Neural cell (in vitro differentiated cells): ENCODE measurements around the gene BPGM. TPM values are rescaled to one million over a fixed set of nuclear protein-coding genes. Genes with fewer than 3 reads are reported as not detected.
"Not testable (repeated sequence)": the region's sequence is repeated elsewhere in the genome, so short reads cannot be mapped to it uniquely, and the experiment has no call there.

Experiments
- H2AFZ ChIP-seq: fragments of 200-600, 300-800 bp; sonication (generic), shearing (Covaris generic); 2 replicates; pipeline ENCODE4 v1.6.0; 2014; ENCODE audit warnings: low read depth, mild to moderate bottlenecking, antibody characterized with exemption, low read length, moderate library complexity
- H3F3A ChIP-seq: fragments of 200-600 bp; shearing (Covaris generic); 2 replicates; pipeline ENCODE4 v1.6.1; 2016; ENCODE audit warnings: mild to moderate bottlenecking, moderate library complexity, mixed read lengths, antibody characterized with exemption, low read length; ENCODE audit not compliant: insufficient read depth, poor library complexity, severe bottlenecking
- H3K27ac ChIP-seq: fragments of 200-600, 300-800 bp; sonication (generic), shearing (Covaris generic); 2 replicates; pipeline ENCODE4 v1.5.1; 2014; ENCODE audit warnings: mild to moderate bottlenecking, low read length, moderate library complexity
- H3K27me3 ChIP-seq: fragments of 300-800, 200-600 bp; sonication (generic), shearing (Covaris generic); 2 replicates; pipeline ENCODE4 v1.6.0; 2014; ENCODE audit warnings: mild to moderate bottlenecking, low read depth, low read length, moderate library complexity; ENCODE audit not compliant: insufficient read depth
- H3K36me3 ChIP-seq: fragments of 300-800, 200-600 bp; sonication (generic), shearing (Covaris generic); 2 replicates; pipeline ENCODE4 v1.5.1; 2014; ENCODE audit warnings: mild to moderate bottlenecking, antibody characterized with exemption, low read length, moderate library complexity; ENCODE audit not compliant: insufficient read depth
- H3K4me2 ChIP-seq: fragments of 300-800, 200-600 bp; sonication (generic), shearing (Covaris generic); 2 replicates; pipeline ENCODE4 v1.6.0; 2014; ENCODE audit warnings: mild to moderate bottlenecking, low read length
- H3K4me3 ChIP-seq: fragments of 300-800, 200-600 bp; sonication (generic), shearing (Covaris generic); 2 replicates; pipeline ENCODE4 v1.5.1; 2014; ENCODE audit warnings: mild to moderate bottlenecking, low read length, moderate library complexity
- H3K79me2 ChIP-seq: fragments of 200-600 bp; shearing (Covaris generic); replicated peaks from 2 replicates; pipeline ENCODE4 v1.6.0; 2014; ENCODE audit warnings: mild to moderate bottlenecking, low read length, moderate library complexity; ENCODE audit not compliant: insufficient read depth
- H3K9ac ChIP-seq: fragments of 300-800, 200-600 bp; sonication (generic), shearing (Covaris generic); 2 replicates; pipeline ENCODE4 v1.6.1; 2016; ENCODE audit warnings: mild to moderate bottlenecking, low read length, mixed read lengths
- H3K9me2 ChIP-seq: fragments of 200-600 bp; shearing (Covaris generic); 2 replicates; pipeline ENCODE4 v1.6.1; 2016; ENCODE audit warnings: mild to moderate bottlenecking, low read length, mixed read lengths; ENCODE audit not compliant: insufficient read depth
- H3K9me3 ChIP-seq: fragments of 200-600, 300-800 bp; sonication (generic), shearing (Covaris generic); 2 replicates; pipeline ENCODE4 v1.6.1; 2016; ENCODE audit warnings: mild to moderate bottlenecking, mixed run types, low read length, moderate library complexity, mixed read lengths
- H4K20me1 ChIP-seq: fragments of 200-600 bp; shearing (Covaris generic); 2 replicates; pipeline ENCODE4 v1.6.1; 2016; ENCODE audit warnings: mild to moderate bottlenecking, mixed run types; ENCODE audit not compliant: insufficient read depth
- CTCF ChIP-seq: fragments of 450-650 bp; IDR thresholded peaks from 2 replicates; pipeline ENCODE4 v1.5.1; 2014; ENCODE audit warnings: antibody characterized with exemption, mild to moderate bottlenecking, moderate library complexity; ENCODE audit not compliant: poor library complexity, severe bottlenecking
- EP300 ChIP-seq: fragments of 450-650 bp; conservative IDR thresholded peaks from 2 replicates; pipeline ENCODE4 v1.6.1; 2014; ENCODE audit warnings: antibody characterized with exemption, mild to moderate bottlenecking, moderate library complexity; ENCODE audit not compliant: poor library complexity, severe bottlenecking
- EZH2 ChIP-seq: fragments of 200-600, 300-800 bp; shearing (Covaris generic), sonication (generic); IDR thresholded peaks from 2 replicates; pipeline ENCODE4 v1.6.1; 2014; ENCODE audit warnings: antibody characterized with exemption, low read length, borderline replicate concordance, mild to moderate bottlenecking; ENCODE audit not compliant: insufficient read depth, poor library complexity, severe bottlenecking
- MXI1 ChIP-seq: fragments of 450-650 bp; conservative IDR thresholded peaks from 2 replicates; pipeline ENCODE4 v1.6.1; 2014; ENCODE audit warnings: antibody characterized with exemption, mild to moderate bottlenecking; ENCODE audit not compliant: poor library complexity, severe bottlenecking
- POLR2AphosphoS5 ChIP-seq: IDR thresholded peaks from 2 replicates; pipeline ENCODE4 v1.6.1; 2012
- RAD21 ChIP-seq: fragments of 450-650 bp; conservative IDR thresholded peaks from 2 replicates; pipeline ENCODE4 v1.6.1; 2014; ENCODE audit warnings: antibody characterized with exemption, mild to moderate bottlenecking, moderate library complexity
- REST ChIP-seq: IDR thresholded peaks from 2 replicates; pipeline ENCODE4 v1.6.1; 2012; ENCODE audit warnings: borderline replicate concordance
- SMC3 ChIP-seq: fragments of 450-650 bp; conservative IDR thresholded peaks from 2 replicates; pipeline ENCODE4 v1.6.1; 2014; ENCODE audit warnings: antibody characterized with exemption, mild to moderate bottlenecking, moderate library complexity; ENCODE audit not compliant: poor library complexity
- TAF1 ChIP-seq: IDR thresholded peaks from 2 replicates; pipeline ENCODE4 v1.6.1; 2012; ENCODE audit warnings: low read depth
- polyA plus RNA-seq: library from polyadenylated mRNA; depleted of rRNA; stranded (reverse); fragments of >200 nt; gene quantifications from 2 replicates; pipeline ENCODE4 v1.2.3, GENCODE V29; 2014

The BPGM gene
- polyA plus RNA-seq, 1 donor from 2014 or later, result 57.4 TPM

GRCh38 chr7:134639683-134640279, 6.9 kb upstream of the BPGM start (continued):
- no peak for TF ChIP-seq EP300
- no peak for TF ChIP-seq SMC3

- no peaks in the 10 kb centered on the region for H4K20me1 ChIP-seq
- no peaks in the 10 kb centered on the region for H3K9me3 ChIP-seq
Observed at GRCh38 chr7:134640842-134641715, 5.6 kb upstream of the BPGM start.

GRCh38 chr7:134641981-134642380, 4.7 kb upstream of the BPGM start:
- H3F3A ChIP-seq, H3K9me2 ChIP-seq, H4K20me1 ChIP-seq, H3K27me3 ChIP-seq, H3K9me3 ChIP-seq, H3K27ac ChIP-seq, H3K4me2 ChIP-seq, H3K36me3 ChIP-seq, H2AFZ ChIP-seq, H3K4me3 ChIP-seq, H3K9ac ChIP-seq, H3K79me2 ChIP-seq: not testable (repeated sequence)

More at GRCh38 chr7:134640842-134641715, 5.6 kb upstream of the BPGM start:
- Histone ChIP-seq H2AFZ (no peak overlapping the region), H3K9me2 (no peaks in the 10 kb centered on the region), H3K9ac (no peak overlapping the region), H3K79me2 (peaks cover 6% of the 10 kb centered on the region), H3K27ac (no peak overlapping the region), H3K4me2 (no peak overlapping the region), H3K36me3 (no peaks in the 10 kb centered on the region), H3K27me3 (no peaks in the 10 kb centered on the region), H3K4me3 (no peak overlapping the region), H3F3A (no peaks in the 10 kb centered on the region)
- TF ChIP-seq MXI1, result no peak
- no peak for TF ChIP-seq CTCF
- no peak for TF ChIP-seq EZH2
- TF ChIP-seq RAD21, result no peak
- no peak for TF ChIP-seq REST
- no peak for TF ChIP-seq EP300
- no peak for TF ChIP-seq SMC3
- no peak for TF ChIP-seq POLR2AphosphoS5
- TF ChIP-seq TAF1, result no peak
